GM12878 (cell line): ENCODE measurements around the gene TLR9. TPM values are rescaled to one million over a fixed set of nuclear protein-coding genes. Genes with fewer than 3 reads are reported as not detected.

ENCODE experiments used
- HDAC6 ChIP-seq: fragments of 200-600 bp; sonication (generic); IDR thresholded peaks from one replicate; pipeline ENCODE4 v1.8.0; 2017; ENCODE audit warnings: antibody characterized with exemption; ENCODE audit not compliant: unreplicated experiment
- IKZF1 ChIP-seq: fragments of 450-650 bp; conservative IDR thresholded peaks from 2 replicates; pipeline ENCODE4 v1.6.1; 2017; ENCODE audit warnings: antibody characterized with exemption, mild to moderate bottlenecking
- JUNB ChIP-seq: IDR thresholded peaks from 2 replicates; pipeline ENCODE4 v1.6.1; 2016; ENCODE audit warnings: antibody characterized with exemption, mild to moderate bottlenecking
- KAT2A ChIP-seq: conservative IDR thresholded peaks from 2 replicates; pipeline ENCODE4 v1.6.1; 2011; ENCODE audit warnings: low read depth, low read length; ENCODE audit not compliant: control insufficient read depth
- KDM1A ChIP-seq: fragments of 200-600 bp; sonication (generic); IDR thresholded peaks from 2 replicates; pipeline ENCODE4 v1.6.1; 2016; ENCODE audit warnings: borderline replicate concordance
- MXI1 ChIP-seq: fragments of 150-350 bp; IDR thresholded peaks from 2 replicates; pipeline ENCODE4 v1.6.1; 2011; ENCODE audit warnings: low read depth, mild to moderate bottlenecking, inconsistent platforms, low read length, improper control_type of control experiment
- NRF1 ChIP-seq: conservative IDR thresholded peaks from 2 replicates; pipeline ENCODE4 v1.6.1; 2011; ENCODE audit warnings: mild to moderate bottlenecking, low read depth, low read length, improper control_type of control experiment
- RCOR1 ChIP-seq: conservative IDR thresholded peaks from 2 replicates; pipeline ENCODE4 v1.6.1; 2012; ENCODE audit warnings: low read depth, low read length, improper control_type of control experiment
- SIN3A ChIP-seq: IDR thresholded peaks from 2 replicates; pipeline ENCODE4 v1.6.1; 2012; ENCODE audit warnings: low read depth, low read length, improper control_type of control experiment
- SMARCA5 ChIP-seq: fragments of 450-650 bp; IDR thresholded peaks from 2 replicates; pipeline ENCODE4 v1.6.1; 2017; ENCODE audit warnings: mild to moderate bottlenecking
- SREBF2 ChIP-seq: IDR thresholded peaks from 2 replicates; pipeline ENCODE4 v1.6.1; 2012; ENCODE audit warnings: mild to moderate bottlenecking, low read length
- TBL1XR1 ChIP-seq: IDR thresholded peaks from 2 replicates; pipeline ENCODE4 v1.6.1; 2012; ENCODE audit warnings: low read depth, low read length, improper control_type of control experiment
- TCF3 ChIP-seq: IDR thresholded peaks from 2 replicates; pipeline ENCODE4 v1.6.1; 2012; ENCODE audit warnings: low read depth, mild to moderate bottlenecking, low read length, borderline replicate concordance; ENCODE audit not compliant: insufficient read depth
- WRNIP1 ChIP-seq: IDR thresholded peaks from 2 replicates; pipeline ENCODE4 v1.6.1; 2011; ENCODE audit warnings: low read depth, low read length, improper control_type of control experiment, borderline replicate concordance
- polyA plus RNA-seq, 11 experiments: library from polyadenylated mRNA; depleted of rRNA in 4 of 11; unstranded in 6 of 11; stranded (reverse) in 5 of 11; fragments of >200 nt; fragmentation: Nextera tagmentation in 4 of 11; fragmentation: Illumina TruSeq in 1 of 11; extraction: Ambion mirVana in 4 of 11; extraction: Trizol in 1 of 11; gene quantifications; 1 replicate in 1 of 11; 2 replicates in 10 of 11; pipeline versions ENCODE4 v1.2.1 to v1.2.3, GENCODE V29; 2011 to 2016; ENCODE audit warnings: inconsistent platforms in 2 of 11, missing spikeins in 2 of 11, low read depth in 1 of 11
- total RNA-seq, 4 experiments: library from RNA; depleted of rRNA in 3 of 4; stranded (reverse); fragments of >200 nt in 3 of 4; fragmentation: Illumina TruSeq in 1 of 4; extraction: Trizol in 1 of 4; gene quantifications; 2 replicates each; pipeline versions ENCODE4 v1.2.1 to v1.2.3, GENCODE V29; 2013 to 2021
- TF ChIP-seq, protein P1 (sequence below): fragments of 450-650 bp; IDR thresholded peaks from 2 replicates; pipeline ENCODE4 v1.6.1; 2017; ENCODE audit warnings: mild to moderate bottlenecking, low read depth, inconsistent platforms; ENCODE audit not compliant: poor library complexity, severe bottlenecking
- TF ChIP-seq, protein P2 (sequence below): fragments of 450-650 bp; conservative IDR thresholded peaks from 2 replicates; pipeline ENCODE4 v1.6.1; 2017; ENCODE audit warnings: mild to moderate bottlenecking, moderate library complexity
- TF ChIP-seq, protein P3 (sequence below): fragments of 450-650 bp; IDR thresholded peaks from 2 replicates; pipeline ENCODE4 v1.6.1; 2016; ENCODE audit warnings: mild to moderate bottlenecking
- TF ChIP-seq, protein P4 (sequence below): IDR thresholded peaks from 2 replicates; pipeline ENCODE4 v1.6.1; 2012; ENCODE audit warnings: improper control_type of control experiment, low read depth, low read length; ENCODE audit not compliant: insufficient replicate concordance
- TF ChIP-seq, protein P5 (sequence below): IDR thresholded peaks from 2 replicates; pipeline ENCODE4 v1.6.1; 2011; ENCODE audit warnings: low read depth, mild to moderate bottlenecking, low read length, moderate library complexity, borderline replicate concordance; ENCODE audit errors: extremely low read depth

The TLR9 gene
- total and polyA plus RNA-seq, 10 of the 15 experiments (the other 5 are each of a cell fraction or from before 2014, with no cell fraction given), result 0.10 to 4.8 (median 0.53) TPM; not detected in 1

DNA sequence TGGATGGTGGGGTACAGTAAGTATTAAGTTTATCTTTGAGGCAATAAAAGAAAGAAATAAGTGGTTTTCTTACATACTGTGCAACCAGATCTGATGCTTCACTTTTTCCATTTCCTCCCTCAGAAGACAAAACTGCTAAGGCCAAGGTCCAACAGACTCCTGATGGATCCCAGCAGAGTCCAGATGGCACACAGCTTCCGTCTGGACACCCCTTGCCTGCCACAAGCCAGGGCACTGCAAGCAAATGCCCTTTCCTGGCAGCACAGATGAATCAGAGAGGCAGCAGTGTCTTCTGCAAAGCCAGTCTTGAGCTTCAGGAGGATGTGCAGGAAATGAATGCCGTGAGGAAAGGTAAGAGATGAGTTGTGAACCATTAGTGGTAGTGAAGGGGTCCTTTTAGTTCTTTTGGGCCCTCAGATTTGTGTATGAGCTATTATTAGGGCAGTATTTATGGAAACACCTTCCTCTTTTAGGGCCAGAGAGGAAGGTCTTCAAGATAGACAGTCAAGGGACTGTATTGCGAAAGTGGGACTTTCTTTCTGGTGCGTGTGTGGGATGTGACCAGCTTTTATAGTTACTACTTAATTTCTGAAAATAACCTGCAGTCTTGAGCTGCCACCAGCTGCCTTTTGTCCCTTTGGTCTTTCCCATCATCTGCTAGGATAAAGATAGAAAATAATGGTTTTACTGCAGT, 22.9 kb downstream of the TLR9 start (continued):
- TF ChIP-seq, protein P1, sequence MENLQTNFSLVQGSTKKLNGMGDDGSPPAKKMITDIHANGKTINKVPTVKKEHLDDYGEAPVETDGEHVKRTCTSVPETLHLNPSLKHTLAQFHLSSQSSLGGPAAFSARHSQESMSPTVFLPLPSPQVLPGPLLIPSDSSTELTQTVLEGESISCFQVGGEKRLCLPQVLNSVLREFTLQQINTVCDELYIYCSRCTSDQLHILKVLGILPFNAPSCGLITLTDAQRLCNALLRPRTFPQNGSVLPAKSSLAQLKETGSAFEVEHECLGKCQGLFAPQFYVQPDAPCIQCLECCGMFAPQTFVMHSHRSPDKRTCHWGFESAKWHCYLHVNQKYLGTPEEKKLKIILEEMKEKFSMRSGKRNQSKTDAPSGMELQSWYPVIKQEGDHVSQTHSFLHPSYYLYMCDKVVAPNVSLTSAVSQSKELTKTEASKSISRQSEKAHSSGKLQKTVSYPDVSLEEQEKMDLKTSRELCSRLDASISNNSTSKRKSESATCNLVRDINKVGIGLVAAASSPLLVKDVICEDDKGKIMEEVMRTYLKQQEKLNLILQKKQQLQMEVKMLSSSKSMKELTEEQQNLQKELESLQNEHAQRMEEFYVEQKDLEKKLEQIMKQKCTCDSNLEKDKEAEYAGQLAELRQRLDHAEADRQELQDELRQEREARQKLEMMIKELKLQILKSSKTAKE, result no peak
- TF ChIP-seq NRF1, result no peak
- TF ChIP-seq MXI1, result no peak
- TF ChIP-seq KAT2A, result no peak
- no peak for TF ChIP-seq WRNIP1
- TF ChIP-seq, protein P2, sequence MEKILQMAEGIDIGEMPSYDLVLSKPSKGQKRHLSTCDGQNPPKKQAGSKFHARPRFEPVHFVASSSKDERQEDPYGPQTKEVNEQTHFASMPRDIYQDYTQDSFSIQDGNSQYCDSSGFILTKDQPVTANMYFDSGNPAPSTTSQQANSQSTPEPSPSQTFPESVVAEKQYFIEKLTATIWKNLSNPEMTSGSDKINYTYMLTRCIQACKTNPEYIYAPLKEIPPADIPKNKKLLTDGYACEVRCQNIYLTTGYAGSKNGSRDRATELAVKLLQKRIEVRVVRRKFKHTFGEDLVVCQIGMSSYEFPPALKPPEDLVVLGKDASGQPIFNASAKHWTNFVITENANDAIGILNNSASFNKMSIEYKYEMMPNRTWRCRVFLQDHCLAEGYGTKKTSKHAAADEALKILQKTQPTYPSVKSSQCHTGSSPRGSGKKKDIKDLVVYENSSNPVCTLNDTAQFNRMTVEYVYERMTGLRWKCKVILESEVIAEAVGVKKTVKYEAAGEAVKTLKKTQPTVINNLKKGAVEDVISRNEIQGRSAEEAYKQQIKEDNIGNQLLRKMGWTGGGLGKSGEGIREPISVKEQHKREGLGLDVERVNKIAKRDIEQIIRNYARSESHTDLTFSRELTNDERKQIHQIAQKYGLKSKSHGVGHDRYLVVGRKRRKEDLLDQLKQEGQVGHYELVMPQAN, result no peak
- TF ChIP-seq SIN3A, result no peak
- TF ChIP-seq JUNB, result no peak
- peak; percentile 51 for TF ChIP-seq IKZF1
- TF ChIP-seq, protein P3, sequence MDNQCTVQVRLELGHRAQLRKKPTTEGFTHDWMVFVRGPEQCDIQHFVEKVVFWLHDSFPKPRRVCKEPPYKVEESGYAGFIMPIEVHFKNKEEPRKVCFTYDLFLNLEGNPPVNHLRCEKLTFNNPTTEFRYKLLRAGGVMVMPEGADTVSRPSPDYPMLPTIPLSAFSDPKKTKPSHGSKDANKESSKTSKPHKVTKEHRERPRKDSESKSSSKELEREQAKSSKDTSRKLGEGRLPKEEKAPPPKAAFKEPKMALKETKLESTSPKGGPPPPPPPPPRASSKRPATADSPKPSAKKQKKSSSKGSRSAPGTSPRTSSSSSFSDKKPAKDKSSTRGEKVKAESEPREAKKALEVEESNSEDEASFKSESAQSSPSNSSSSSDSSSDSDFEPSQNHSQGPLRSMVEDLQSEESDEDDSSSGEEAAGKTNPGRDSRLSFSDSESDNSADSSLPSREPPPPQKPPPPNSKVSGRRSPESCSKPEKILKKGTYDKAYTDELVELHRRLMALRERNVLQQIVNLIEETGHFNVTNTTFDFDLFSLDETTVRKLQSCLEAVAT, result no peak
- TF ChIP-seq RCOR1, result no peak
- TF ChIP-seq SREBF2, result no peak
- TF ChIP-seq KDM1A, result no peak
- TF ChIP-seq, protein P4, sequence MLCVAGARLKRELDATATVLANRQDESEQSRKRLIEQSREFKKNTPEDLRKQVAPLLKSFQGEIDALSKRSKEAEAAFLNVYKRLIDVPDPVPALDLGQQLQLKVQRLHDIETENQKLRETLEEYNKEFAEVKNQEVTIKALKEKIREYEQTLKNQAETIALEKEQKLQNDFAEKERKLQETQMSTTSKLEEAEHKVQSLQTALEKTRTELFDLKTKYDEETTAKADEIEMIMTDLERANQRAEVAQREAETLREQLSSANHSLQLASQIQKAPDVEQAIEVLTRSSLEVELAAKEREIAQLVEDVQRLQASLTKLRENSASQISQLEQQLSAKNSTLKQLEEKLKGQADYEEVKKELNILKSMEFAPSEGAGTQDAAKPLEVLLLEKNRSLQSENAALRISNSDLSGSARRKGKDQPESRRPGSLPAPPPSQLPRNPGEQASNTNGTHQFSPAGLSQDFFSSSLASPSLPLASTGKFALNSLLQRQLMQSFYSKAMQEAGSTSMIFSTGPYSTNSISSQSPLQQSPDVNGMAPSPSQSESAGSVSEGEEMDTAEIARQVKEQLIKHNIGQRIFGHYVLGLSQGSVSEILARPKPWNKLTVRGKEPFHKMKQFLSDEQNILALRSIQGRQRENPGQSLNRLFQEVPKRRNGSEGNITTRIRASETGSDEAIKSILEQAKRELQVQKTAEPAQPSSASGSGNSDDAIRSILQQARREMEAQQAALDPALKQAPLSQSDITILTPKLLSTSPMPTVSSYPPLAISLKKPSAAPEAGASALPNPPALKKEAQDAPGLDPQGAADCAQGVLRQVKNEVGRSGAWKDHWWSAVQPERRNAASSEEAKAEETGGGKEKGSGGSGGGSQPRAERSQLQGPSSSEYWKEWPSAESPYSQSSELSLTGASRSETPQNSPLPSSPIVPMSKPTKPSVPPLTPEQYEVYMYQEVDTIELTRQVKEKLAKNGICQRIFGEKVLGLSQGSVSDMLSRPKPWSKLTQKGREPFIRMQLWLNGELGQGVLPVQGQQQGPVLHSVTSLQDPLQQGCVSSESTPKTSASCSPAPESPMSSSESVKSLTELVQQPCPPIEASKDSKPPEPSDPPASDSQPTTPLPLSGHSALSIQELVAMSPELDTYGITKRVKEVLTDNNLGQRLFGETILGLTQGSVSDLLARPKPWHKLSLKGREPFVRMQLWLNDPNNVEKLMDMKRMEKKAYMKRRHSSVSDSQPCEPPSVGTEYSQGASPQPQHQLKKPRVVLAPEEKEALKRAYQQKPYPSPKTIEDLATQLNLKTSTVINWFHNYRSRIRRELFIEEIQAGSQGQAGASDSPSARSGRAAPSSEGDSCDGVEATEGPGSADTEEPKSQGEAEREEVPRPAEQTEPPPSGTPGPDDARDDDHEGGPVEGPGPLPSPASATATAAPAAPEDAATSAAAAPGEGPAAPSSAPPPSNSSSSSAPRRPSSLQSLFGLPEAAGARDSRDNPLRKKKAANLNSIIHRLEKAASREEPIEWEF, result no peak
- TF ChIP-seq, protein P5, sequence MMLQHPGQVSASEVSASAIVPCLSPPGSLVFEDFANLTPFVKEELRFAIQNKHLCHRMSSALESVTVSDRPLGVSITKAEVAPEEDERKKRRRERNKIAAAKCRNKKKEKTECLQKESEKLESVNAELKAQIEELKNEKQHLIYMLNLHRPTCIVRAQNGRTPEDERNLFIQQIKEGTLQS, result no peak
- TF ChIP-seq TBL1XR1, result peak; percentile 42; the same call in 1 of the 2 replicates
- no peak for TF ChIP-seq TCF3
- TF ChIP-seq HDAC6, result no peak
- TF ChIP-seq SMARCA5, result no peak
